GM18507 (cell line): ENCODE data around the gene VSNL1.

ENCODE experiments used
- DNase-seq: peaks from one replicate; pipeline ENCODE4 v3.0.0; 2011; ENCODE audit warnings: low read depth; ENCODE audit not compliant: insufficient read length; ENCODE audit errors: extremely low spot score
- FAIRE-seq: peaks from 2 replicates; lab custom pipeline; 2011; peaks lifted over from hg19 to GRCh38; lab: Jason Lieb, UNC

Gene VSNL1

GRCh38 chr2:17664534-17664933, 124.0 kb downstream of the VSNL1 start:
- DNase-seq (no peak), FAIRE-seq (no peak)

DNA sequence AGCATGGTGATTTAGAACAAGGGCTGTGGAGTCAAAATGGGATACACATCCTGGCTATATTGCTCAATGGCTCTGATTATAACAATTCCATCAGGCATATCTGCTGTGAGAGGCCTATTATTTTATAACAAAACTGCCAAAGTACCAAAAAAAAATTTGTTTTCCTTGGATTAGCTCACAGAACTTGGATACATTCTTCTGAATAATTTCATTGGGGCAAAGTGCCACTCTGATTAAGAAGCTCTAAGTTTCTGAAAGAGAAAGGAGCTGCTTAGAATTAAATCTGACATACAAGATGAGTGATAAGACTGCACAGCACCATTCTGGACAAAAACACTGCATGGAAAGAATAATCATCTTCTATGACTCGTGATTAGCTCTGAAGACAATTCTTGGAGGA, 127.4 kb downstream of the VSNL1 start:
- DNase-seq = no peak
- FAIRE-seq = no peak

GRCh38 chr2:17672583-17673317, 132.3 kb downstream of the VSNL1 start:
- no peak for FAIRE-seq

GRCh38 chr2:17674817-17675216, 134.3 kb downstream of the VSNL1 start:
- FAIRE-seq (no peak), DNase-seq (no peak)

More at GRCh38 chr2:17672583-17673317, 132.3 kb downstream of the VSNL1 start:
- no peak for DNase-seq

DNA sequence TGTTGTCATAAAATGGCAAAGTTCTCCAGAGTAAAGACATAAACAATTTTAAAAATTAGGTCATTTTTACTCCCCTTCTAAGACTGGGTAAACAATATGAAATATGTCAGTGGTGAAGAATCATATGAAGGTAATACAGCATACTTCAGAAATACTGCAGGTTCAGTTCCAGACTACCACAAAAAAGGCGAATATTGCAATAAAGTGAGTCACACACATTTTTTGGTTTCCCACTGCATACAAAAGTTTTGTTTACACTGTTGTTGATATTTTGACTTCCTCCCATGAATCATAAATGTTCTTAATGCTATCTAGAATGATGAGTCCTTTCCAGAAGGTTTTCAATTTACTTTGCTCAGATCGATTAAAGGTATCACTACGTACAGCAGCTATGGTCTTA, 139.6 kb downstream of the VSNL1 start:
- no peak for DNase-seq
- no peak for FAIRE-seq

DNA sequence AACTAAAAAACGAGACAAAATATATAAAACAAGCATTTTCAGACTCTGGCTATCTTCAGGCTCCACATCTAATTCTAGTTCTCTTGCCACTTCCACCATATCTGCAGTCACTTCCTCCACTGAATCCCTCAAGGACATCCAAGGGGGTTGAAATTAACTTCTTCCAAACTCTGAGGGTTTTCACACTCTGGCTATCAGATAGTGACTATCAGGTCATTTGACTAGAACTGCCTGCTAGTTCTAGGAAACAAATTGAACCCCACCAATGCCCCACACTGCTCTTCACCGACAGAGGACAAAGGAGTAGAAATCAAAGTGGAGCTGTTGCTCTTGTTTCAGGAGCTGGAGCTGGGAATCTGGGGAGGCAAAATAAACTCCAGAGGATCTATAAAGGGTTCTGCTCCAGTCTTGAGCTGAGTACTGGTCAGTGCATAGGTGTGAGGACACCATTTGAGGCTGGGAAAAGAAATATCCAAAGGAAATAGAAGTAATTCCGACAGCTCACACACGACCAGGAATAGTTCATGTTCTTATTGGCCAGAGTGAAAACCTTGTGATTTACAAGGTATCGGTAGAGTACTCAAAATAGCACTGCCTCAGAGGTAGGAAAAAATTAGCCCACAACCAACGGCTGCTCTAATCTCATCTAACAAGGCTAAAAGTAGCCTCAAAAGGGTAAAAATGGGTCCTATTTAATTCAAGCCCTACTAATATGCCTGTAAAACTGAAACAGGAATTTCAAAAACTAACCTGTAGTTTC, 141.8 kb downstream of the VSNL1 start:
- DNase-seq (no peak), FAIRE-seq (no peak)

GRCh38 chr2:17683981-17684380, 143.5 kb downstream of the VSNL1 start:
- DNase-seq (no peak), FAIRE-seq (no peak)

DNA sequence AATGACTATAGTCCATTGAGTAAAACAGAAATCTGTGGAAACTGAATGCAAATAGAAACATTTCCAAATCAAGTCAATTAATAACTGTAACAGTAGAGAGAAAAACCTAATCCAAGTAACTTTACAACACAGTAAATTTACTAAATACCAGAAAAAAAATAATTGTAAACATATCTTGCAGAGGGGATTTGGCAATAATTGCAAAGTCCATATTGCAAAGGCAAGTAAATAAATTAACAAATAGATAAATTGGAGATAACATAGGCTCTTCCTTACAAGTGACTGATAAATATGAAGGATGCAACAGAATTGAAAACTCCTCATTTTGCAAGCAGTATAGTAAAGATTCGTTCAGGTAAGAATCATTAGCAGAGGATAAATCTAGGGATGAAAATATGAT, 148.1 kb downstream of the VSNL1 start:
- FAIRE-seq (peak; percentile 38), DNase-seq (no peak)

GRCh38 chr2:17689010-17689409, 148.5 kb downstream of the VSNL1 start:
- no peak for FAIRE-seq
- no peak for DNase-seq

DNA sequence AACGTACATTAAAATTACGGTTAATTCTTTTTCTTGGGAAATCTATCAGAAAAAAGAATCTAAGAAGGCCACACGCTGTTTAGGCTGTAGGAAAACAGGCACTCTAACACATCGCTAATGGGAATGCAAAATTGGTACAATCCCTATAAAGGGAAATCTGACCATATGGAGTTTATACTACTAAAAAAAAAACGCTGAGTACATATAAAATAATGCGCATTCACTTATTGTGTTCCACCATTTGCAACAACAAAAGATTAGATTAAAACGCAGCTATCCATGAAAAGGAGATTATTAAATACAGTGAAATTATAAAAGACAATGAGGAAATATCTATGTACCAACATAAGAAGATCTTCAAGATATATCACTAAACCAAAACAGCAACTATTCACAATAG, 150.3 kb downstream of the VSNL1 start:
- FAIRE-seq (no peak), DNase-seq (no peak)
